B cell (primary cell): Measurements from ENCODE around the gene FOXN3. TPM values are rescaled to one million over a fixed set of nuclear protein-coding genes. Genes with fewer than 3 reads are reported as not detected.

Experiments
- ATAC-seq: fragments of 200-7000 bp; cut with Tn5 transposase; one replicate; pipeline ENCODE4 v1.10.0; 2021; ENCODE audit warnings: low read depth, mild to moderate bottlenecking, moderate number of reproducible peaks, moderate library complexity
- CTCF ChIA-PET: fragments of 350-600 bp; sonication (Branson Sonifier 250); formaldehyde crosslinking; loops from one replicate; lab custom pipeline; 2021; ENCODE audit warnings: antibody characterized with exemption, inconsistent platforms; lab: Charles Lee
- POLR2A ChIA-PET: fragments of 350-600 bp; sonication (Branson Sonifier 250); formaldehyde crosslinking; loops from one replicate; lab custom pipeline; 2021; ENCODE audit warnings: antibody characterized with exemption; lab: Charles Lee
- DNase-seq: peaks from one replicate; pipeline ENCODE4 v3.0.0; 2013
- H2AFZ ChIP-seq: 2 replicates; pipeline ENCODE4 v1.6.1; 2012; ENCODE audit warnings: mild to moderate bottlenecking, low read depth, low read length; ENCODE audit not compliant: insufficient read depth, poor library complexity, severe bottlenecking
- H3K27ac ChIP-seq, 2 donors: 1 replicate in 1 of 2; 2 replicates in 1 of 2; pipeline ENCODE4 v1.5.1; 2012 to 2013; ENCODE audit warnings: low read length in 2 of 2, mild to moderate bottlenecking in 2 of 2, moderate library complexity in 1 of 2
- H3K27me3 ChIP-seq, 4 experiments: fragments of 200-600 bp in 1 of 4; sonication (generic) in 1 of 4; replicated peaks in 1 of 4; 1 replicate in 2 of 4; 2 replicates in 2 of 4; pipeline versions ENCODE4 v1.6.1 to v1.7.0; 2013 to 2016; ENCODE audit warnings: low read length in 3 of 4, mild to moderate bottlenecking in 2 of 4, mixed read lengths in 1 of 4, moderate library complexity in 1 of 4; ENCODE audit not compliant: insufficient read depth in 4 of 4, control insufficient read depth in 3 of 4; ENCODE audit errors: control extremely low read depth in 1 of 4
- H3K36me3 ChIP-seq, 2 experiments: replicated peaks in 1 of 2; 1 replicate in 1 of 2; 2 replicates in 1 of 2; pipeline versions ENCODE4 v1.6.1 to v1.7.1; 2013; ENCODE audit warnings: low read length in 1 of 2; ENCODE audit not compliant: insufficient read depth in 2 of 2, control insufficient read depth in 1 of 2; ENCODE audit errors: control extremely low read depth in 1 of 2, extremely low read depth in 1 of 2
- H3K4me1 ChIP-seq, 2 donors: fragments of 200-600 bp in 1 of 2; sonication (generic) in 1 of 2; 1 replicate in 1 of 2; 2 replicates in 1 of 2; pipeline versions ENCODE4 v1.5.1 to v1.6.1; 2013 to 2017; ENCODE audit warnings: low read length in 2 of 2; ENCODE audit not compliant: control insufficient read depth in 2 of 2, insufficient read depth in 2 of 2
- H3K4me2 ChIP-seq: replicated peaks from 2 replicates; pipeline ENCODE3; 2012; ENCODE audit warnings: mild to moderate bottlenecking, low read depth, low read length; ENCODE audit not compliant: poor library complexity, severe bottlenecking
- H3K4me3 ChIP-seq, 5 experiments: fragments of 200-600 bp in 1 of 5; sonication (generic) in 1 of 5; 1 replicate in 3 of 5; 2 replicates in 2 of 5; pipeline versions ENCODE4 v1.5.1 to v1.7.0; 2011 to 2016; ENCODE audit warnings: low read length in 4 of 5, mild to moderate bottlenecking in 4 of 5, low read depth in 2 of 5, control low read depth in 1 of 5, moderate library complexity in 1 of 5; ENCODE audit not compliant: insufficient read depth in 1 of 5; ENCODE audit errors: control extremely low read depth in 1 of 5, extremely low read depth in 1 of 5
- H3K79me2 ChIP-seq: fragments of 200-600 bp; sonication (generic); one replicate; pipeline ENCODE4 v1.6.0; 2016; ENCODE audit warnings: low read length; ENCODE audit not compliant: control insufficient read depth, insufficient read depth
- H3K9ac ChIP-seq: fragments of 200-600 bp; sonication (generic); 2 replicates; pipeline ENCODE4 v1.6.1; 2017; ENCODE audit warnings: mild to moderate bottlenecking, low read length, moderate library complexity
- H3K9me3 ChIP-seq, 3 donors: one replicate each; pipeline versions ENCODE4 v1.6.1 to v1.7.1; 2013; ENCODE audit warnings: low read length in 2 of 3; ENCODE audit not compliant: control insufficient read depth in 2 of 3, insufficient read depth in 1 of 3; ENCODE audit errors: control extremely low read depth in 1 of 3
- H4K20me1 ChIP-seq: 2 replicates; pipeline ENCODE4 v1.6.0; 2012; ENCODE audit warnings: mild to moderate bottlenecking, low read length; ENCODE audit not compliant: insufficient read depth, control insufficient read depth, poor library complexity, severe bottlenecking
- H3K27ac Mint-ChIP-seq: one replicate; pipeline ENCODE4 v1.8.0; 2021; ENCODE audit warnings: mixed read lengths
- H3K27me3 Mint-ChIP-seq: one replicate; pipeline ENCODE4 v1.8.0; 2021; ENCODE audit warnings: mixed read lengths
- H3K4me1 Mint-ChIP-seq: one replicate; pipeline ENCODE4 v1.8.0; 2021; ENCODE audit warnings: mixed read lengths
- H3K4me3 Mint-ChIP-seq: one replicate; pipeline ENCODE4 v1.8.0; 2021; ENCODE audit warnings: mixed read lengths
- H3K9me3 Mint-ChIP-seq: one replicate; pipeline ENCODE4 v1.8.0; 2022; ENCODE audit warnings: mixed read lengths; ENCODE audit not compliant: insufficient read depth
- EZH2 ChIP-seq: IDR thresholded peaks from 2 replicates; pipeline ENCODE4 v1.6.1; 2012; ENCODE audit warnings: borderline replicate concordance, low read depth, mild to moderate bottlenecking, moderate library complexity, low read length; ENCODE audit not compliant: insufficient read depth, poor library complexity, severe bottlenecking
- WGBS: methylation state at CpG from one replicate; pipeline ENCODE4 v1.1.5; 2013; ENCODE audit warnings: missing lambda C conversion rate; ENCODE audit not compliant: insufficient coverage; 5-methylcytosine and 5-hydroxymethylcytosine counted together
- intact Hi-C: fragments of 100-400 bp; cut with micrococcal nuclease; formaldehyde crosslinking; loops from one replicate; pipeline ENCODE4 v1.10.0; 2022
- polyA plus RNA-seq: library from polyadenylated mRNA; depleted of rRNA; stranded (reverse); fragments of >200 nt; gene quantifications from 2 replicates; pipeline ENCODE4 v1.2.3, GENCODE V29; 2012
- total RNA-seq, 2 donors: library from RNA; stranded (reverse); fragments of 120-200 nt in 1 of 2; gene quantifications; 1 replicate in 1 of 2; 2 replicates in 1 of 2; pipeline versions ENCODE4 v1.2.3 to v1.2.4, GENCODE V29; 2013 to 2022
- TF ChIP-seq, protein P1 (sequence below): fragments of 200-600 bp; IDR thresholded peaks from one replicate; pipeline ENCODE4 v1.8.0; 2022; ENCODE audit warnings: antibody characterized with exemption, mild to moderate bottlenecking

Gene FOXN3
- total and polyA plus RNA-seq, 2 donors (not counting 1 experiment from before 2014, with no cell fraction given), result 80.6 to 98.2 TPM

DNA sequence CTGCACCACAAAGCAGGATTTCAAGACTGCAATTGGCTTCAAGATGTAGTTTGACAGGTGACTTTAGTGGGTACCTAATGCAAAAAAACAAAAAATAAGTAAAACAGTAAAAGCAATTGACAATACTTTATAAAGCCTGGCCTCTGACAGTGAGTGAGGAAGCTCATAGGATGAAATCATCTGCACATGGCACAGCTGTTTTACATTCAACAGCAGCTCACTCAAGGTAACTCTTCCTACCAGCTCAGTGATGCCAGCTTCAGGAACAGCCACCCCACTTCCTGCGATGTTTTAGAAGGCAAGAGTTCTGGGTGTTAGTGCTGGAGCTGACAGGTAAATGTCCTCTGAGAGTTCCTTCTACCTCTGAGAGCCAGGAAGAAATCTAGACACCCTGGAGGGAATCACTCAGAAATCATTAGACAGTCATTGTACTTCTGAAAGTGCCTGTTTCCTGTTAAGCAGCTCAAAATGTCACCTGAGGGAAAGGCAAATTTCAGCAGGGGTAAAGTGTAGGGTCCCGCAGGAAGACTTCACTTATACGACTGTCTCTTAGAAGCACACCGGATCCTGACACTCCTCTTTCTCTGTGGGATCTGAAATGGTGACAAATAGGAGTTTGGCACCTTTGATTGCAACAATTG, 99.9 kb downstream of the FOXN3 start:
- Histone ChIP-seq H4K20me1 (peaks cover under 1% of the 10 kb centered on the region), H3K9me3 (peaks cover 0 to 15% (median 2%) of the 10 kb centered on the region in 3 donors), H3K36me3 (peaks cover 7% of the 10 kb centered on the region in 2 experiments), H2AFZ (peak overlapping the region; percentile 0), H3K27ac (peak overlapping the region in 1 of 2 donors; percentile 60), H3K4me2 (no peak overlapping the region), H3K4me3 (no peak overlapping the region), H3K27me3 (no peaks in the 10 kb centered on the region), H3K79me2 (peaks cover 93% of the 10 kb centered on the region), H3K4me1 (peaks cover 9 to 14% of the 10 kb centered on the region in 2 donors), H3K9ac (no peak overlapping the region)
- ATAC-seq (no peak), DNase-seq (no peak)
- Mint-ChIP-seq H3K4me1 (peaks cover 53% of the 10 kb centered on the region), H3K27ac (peak overlapping the region; percentile 54), H3K9me3 (no peaks in the 10 kb centered on the region), H3K4me3 (no peak overlapping the region), H3K27me3 (no peaks in the 10 kb centered on the region)
- no peak for TF ChIP-seq EZH2
- TF ChIP-seq, protein P1, sequence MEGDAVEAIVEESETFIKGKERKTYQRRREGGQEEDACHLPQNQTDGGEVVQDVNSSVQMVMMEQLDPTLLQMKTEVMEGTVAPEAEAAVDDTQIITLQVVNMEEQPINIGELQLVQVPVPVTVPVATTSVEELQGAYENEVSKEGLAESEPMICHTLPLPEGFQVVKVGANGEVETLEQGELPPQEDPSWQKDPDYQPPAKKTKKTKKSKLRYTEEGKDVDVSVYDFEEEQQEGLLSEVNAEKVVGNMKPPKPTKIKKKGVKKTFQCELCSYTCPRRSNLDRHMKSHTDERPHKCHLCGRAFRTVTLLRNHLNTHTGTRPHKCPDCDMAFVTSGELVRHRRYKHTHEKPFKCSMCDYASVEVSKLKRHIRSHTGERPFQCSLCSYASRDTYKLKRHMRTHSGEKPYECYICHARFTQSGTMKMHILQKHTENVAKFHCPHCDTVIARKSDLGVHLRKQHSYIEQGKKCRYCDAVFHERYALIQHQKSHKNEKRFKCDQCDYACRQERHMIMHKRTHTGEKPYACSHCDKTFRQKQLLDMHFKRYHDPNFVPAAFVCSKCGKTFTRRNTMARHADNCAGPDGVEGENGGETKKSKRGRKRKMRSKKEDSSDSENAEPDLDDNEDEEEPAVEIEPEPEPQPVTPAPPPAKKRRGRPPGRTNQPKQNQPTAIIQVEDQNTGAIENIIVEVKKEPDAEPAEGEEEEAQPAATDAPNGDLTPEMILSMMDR, result no peak
- ChIA-PET CTCF (interaction anchor here (1.0 to 1.1 kb wide), 2 partner anchors 9 to 19 kb away, joined by 3 to 4 read pairs; no protein-coding TSS in a partner anchor), POLR2A (interaction anchor here (0.7 kb wide), 2 partner anchors 12 to 27 kb away, joined by 3 to 7 read pairs; no protein-coding TSS in a partner anchor)
- WGBS, result no CpG with 5 or more reads among the region's 4 CpGs
- intact Hi-C loops, result no loop called here
